Measurements from ENCODE around the gene KCNQ5. TPM values are rescaled to one million over a fixed set of nuclear protein-coding genes. Genes with fewer than 3 reads are reported as not detected.

KCNQ5 gene
- total RNA-seq, 1 donor from 2014 or later = not detected

DNA sequence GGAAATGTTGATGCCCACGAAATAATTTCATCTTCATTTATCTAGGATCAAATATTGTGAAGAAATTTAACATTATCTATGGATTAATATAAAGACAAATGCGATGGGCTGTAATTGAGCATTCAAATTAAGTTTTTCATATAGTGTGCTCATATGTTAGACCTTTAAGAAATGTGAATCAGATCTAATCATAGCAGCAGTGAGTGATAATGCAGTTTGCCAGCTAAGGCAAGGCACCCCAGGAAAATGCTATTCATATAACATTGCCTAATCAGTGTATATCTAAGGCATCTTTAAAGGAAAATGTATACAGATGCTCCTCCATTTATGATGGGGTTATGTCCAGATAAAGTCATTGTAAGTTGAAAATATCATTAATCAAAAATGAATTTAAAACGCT lies 135.2 kb downstream of the KCNQ5 start:
- no peak overlapping the region for H3K4me2 ChIP-seq
- no peaks in the 10 kb centered on the region for H3K9me3 ChIP-seq (ENCODE audit: low read depth)
- Mint-ChIP-seq H3K27ac (no peak overlapping the region), H3K4me3 (no peak overlapping the region), H3K27me3 (ENCODE audit: insufficient read depth, low read depth) (no peaks in the 10 kb centered on the region), H3K9me3 (no peaks in the 10 kb centered on the region), H3K36me3 (no peaks in the 10 kb centered on the region), H3K4me1 (no peaks in the 10 kb centered on the region)
- no peak overlapping the region for H2AFZ ChIP-seq (replicated peaks)
- TF ChIP-seq, protein P1, sequence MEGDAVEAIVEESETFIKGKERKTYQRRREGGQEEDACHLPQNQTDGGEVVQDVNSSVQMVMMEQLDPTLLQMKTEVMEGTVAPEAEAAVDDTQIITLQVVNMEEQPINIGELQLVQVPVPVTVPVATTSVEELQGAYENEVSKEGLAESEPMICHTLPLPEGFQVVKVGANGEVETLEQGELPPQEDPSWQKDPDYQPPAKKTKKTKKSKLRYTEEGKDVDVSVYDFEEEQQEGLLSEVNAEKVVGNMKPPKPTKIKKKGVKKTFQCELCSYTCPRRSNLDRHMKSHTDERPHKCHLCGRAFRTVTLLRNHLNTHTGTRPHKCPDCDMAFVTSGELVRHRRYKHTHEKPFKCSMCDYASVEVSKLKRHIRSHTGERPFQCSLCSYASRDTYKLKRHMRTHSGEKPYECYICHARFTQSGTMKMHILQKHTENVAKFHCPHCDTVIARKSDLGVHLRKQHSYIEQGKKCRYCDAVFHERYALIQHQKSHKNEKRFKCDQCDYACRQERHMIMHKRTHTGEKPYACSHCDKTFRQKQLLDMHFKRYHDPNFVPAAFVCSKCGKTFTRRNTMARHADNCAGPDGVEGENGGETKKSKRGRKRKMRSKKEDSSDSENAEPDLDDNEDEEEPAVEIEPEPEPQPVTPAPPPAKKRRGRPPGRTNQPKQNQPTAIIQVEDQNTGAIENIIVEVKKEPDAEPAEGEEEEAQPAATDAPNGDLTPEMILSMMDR (IDR thresholded peaks at IDR 0.05) = no peak
- TF ChIP-seq EZH2phosphoT487 (IDR thresholded peaks at IDR 0.05) (no peak), EZH2 (IDR thresholded peaks at IDR 0.05) (no peak)
- no peaks in the 10 kb centered on the region for H3K79me2 ChIP-seq (ENCODE audit: low read depth)
- no peaks in the 10 kb centered on the region for H3K4me1 ChIP-seq
- no peaks in the 10 kb centered on the region for H4K20me1 ChIP-seq (ENCODE audit: low read depth)
- no peaks in the 10 kb centered on the region for H3F3A ChIP-seq (ENCODE audit: low read depth)
- H3K9ac ChIP-seq = no peak overlapping the region
- H3K36me3 ChIP-seq = no peaks in the 10 kb centered on the region
- DNase-seq (ENCODE audit: low spot score) = no peak
- H3K27ac ChIP-seq = no peak overlapping the region
- no peak overlapping the region for H3K4me3 ChIP-seq
- no peaks in the 10 kb centered on the region for H3K27me3 ChIP-seq

- Mint-ChIP-seq H3K4me3 (no peak overlapping the region), H3K4me1 (no peaks in the 10 kb centered on the region), H3K27ac (no peak overlapping the region), H3K9me3 (no peaks in the 10 kb centered on the region), H3K36me3 (no peaks in the 10 kb centered on the region), H3K27me3 (ENCODE audit: insufficient read depth, low read depth) (no peaks in the 10 kb centered on the region)
- no peaks in the 10 kb centered on the region for H3K79me2 ChIP-seq (ENCODE audit: low read depth)
- H3K4me1 ChIP-seq = no peaks in the 10 kb centered on the region
- DNase-seq (ENCODE audit: low spot score) = no peak
- no peak overlapping the region for H3K4me2 ChIP-seq
- H3K36me3 ChIP-seq = no peaks in the 10 kb centered on the region
- TF ChIP-seq, protein P1 (IDR thresholded peaks at IDR 0.05) = no peak
- TF ChIP-seq EZH2 (IDR thresholded peaks at IDR 0.05) (no peak), EZH2phosphoT487 (IDR thresholded peaks at IDR 0.05) (no peak)
- H2AFZ ChIP-seq (replicated peaks) = no peak overlapping the region
- H3K9me3 ChIP-seq (ENCODE audit: low read depth) = no peaks in the 10 kb centered on the region
- no peak overlapping the region for H3K27ac ChIP-seq
- no peaks in the 10 kb centered on the region for H4K20me1 ChIP-seq (ENCODE audit: low read depth)
- H3F3A ChIP-seq (ENCODE audit: low read depth) = no peaks in the 10 kb centered on the region
- no peaks in the 10 kb centered on the region for H3K27me3 ChIP-seq
- no peak overlapping the region for H3K9ac ChIP-seq
- H3K4me3 ChIP-seq = no peak overlapping the region
Measured at GRCh38 chr6:72757926-72758325, 136.1 kb downstream of the KCNQ5 start.

GRCh38 chr6:72758901-72759300 lies 137.0 kb downstream of the KCNQ5 start:
- Histone ChIP-seq H3K36me3 (no peaks in the 10 kb centered on the region), H3K27ac (no peak overlapping the region), H3F3A (ENCODE audit: low read depth) (no peaks in the 10 kb centered on the region), H3K4me1 (no peaks in the 10 kb centered on the region), H3K79me2 (ENCODE audit: low read depth) (no peaks in the 10 kb centered on the region), H2AFZ (replicated peaks) (no peak overlapping the region), H3K4me2 (no peak overlapping the region), H3K27me3 (no peaks in the 10 kb centered on the region), H3K4me3 (no peak overlapping the region), H4K20me1 (ENCODE audit: low read depth) (no peaks in the 10 kb centered on the region), H3K9me3 (ENCODE audit: low read depth) (no peaks in the 10 kb centered on the region), H3K9ac (no peak overlapping the region)
- TF ChIP-seq EZH2phosphoT487 (IDR thresholded peaks at IDR 0.05) = no peak
- TF ChIP-seq EZH2 (IDR thresholded peaks at IDR 0.05) = no peak
- TF ChIP-seq, protein P1 (IDR thresholded peaks at IDR 0.05) = no peak
- no peak overlapping the region for H3K27ac Mint-ChIP-seq
- no peaks in the 10 kb centered on the region for H3K36me3 Mint-ChIP-seq
- no peak overlapping the region for H3K4me3 Mint-ChIP-seq
- H3K9me3 Mint-ChIP-seq = no peaks in the 10 kb centered on the region
- no peaks in the 10 kb centered on the region for H3K27me3 Mint-ChIP-seq (ENCODE audit: insufficient read depth, low read depth)
- no peak for DNase-seq (ENCODE audit: low spot score)
- no peaks in the 10 kb centered on the region for H3K4me1 Mint-ChIP-seq
